Neural cell (in vitro differentiated cells): ENCODE results near the gene SLC44A1.

Experiments used
- EZH2 ChIP-seq: fragments of 200-600, 300-800 bp; shearing (Covaris generic), sonication (generic); IDR thresholded peaks from 2 replicates; pipeline ENCODE4 v1.6.1; 2014; ENCODE audit warnings: antibody characterized with exemption, low read length, borderline replicate concordance, mild to moderate bottlenecking; ENCODE audit not compliant: insufficient read depth, poor library complexity, severe bottlenecking
- TF ChIP-seq, protein P1 (sequence below): fragments of 450-650 bp; IDR thresholded peaks from 2 replicates; pipeline ENCODE4 v1.5.1; 2014; ENCODE audit warnings: antibody characterized with exemption, mild to moderate bottlenecking, moderate library complexity; ENCODE audit not compliant: poor library complexity, severe bottlenecking

DNA sequence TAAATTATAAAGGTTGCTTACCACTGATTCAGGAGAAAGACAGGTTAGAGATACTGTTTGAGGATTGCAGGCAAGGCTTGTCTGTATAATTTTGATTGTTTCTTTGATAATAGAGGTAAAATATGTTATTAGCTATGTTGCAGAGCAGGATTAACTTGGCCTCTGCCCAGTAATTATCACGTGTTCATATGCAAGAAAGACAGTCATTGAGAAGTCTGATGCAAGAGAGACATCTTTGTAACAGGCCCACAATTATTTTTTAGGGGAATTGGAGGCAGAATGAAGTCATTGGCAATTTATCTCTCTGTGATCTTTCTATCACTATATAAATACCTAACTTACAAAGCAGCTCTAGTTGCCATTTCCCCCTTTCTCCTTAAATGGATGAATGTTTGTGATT lies 46.0 kb downstream of the SLC44A1 start:
- TF ChIP-seq, protein P1, sequence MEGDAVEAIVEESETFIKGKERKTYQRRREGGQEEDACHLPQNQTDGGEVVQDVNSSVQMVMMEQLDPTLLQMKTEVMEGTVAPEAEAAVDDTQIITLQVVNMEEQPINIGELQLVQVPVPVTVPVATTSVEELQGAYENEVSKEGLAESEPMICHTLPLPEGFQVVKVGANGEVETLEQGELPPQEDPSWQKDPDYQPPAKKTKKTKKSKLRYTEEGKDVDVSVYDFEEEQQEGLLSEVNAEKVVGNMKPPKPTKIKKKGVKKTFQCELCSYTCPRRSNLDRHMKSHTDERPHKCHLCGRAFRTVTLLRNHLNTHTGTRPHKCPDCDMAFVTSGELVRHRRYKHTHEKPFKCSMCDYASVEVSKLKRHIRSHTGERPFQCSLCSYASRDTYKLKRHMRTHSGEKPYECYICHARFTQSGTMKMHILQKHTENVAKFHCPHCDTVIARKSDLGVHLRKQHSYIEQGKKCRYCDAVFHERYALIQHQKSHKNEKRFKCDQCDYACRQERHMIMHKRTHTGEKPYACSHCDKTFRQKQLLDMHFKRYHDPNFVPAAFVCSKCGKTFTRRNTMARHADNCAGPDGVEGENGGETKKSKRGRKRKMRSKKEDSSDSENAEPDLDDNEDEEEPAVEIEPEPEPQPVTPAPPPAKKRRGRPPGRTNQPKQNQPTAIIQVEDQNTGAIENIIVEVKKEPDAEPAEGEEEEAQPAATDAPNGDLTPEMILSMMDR: no peak
- TF ChIP-seq EZH2: no peak
